Neuron (in vitro differentiated cells): ENCODE results near the gene NLRP5.
"Not testable (repeated sequence)": the region's sequence is repeated elsewhere in the genome, so short reads cannot be mapped to it uniquely, and the experiment has no call there.

Source experiments
- H2AFZ ChIP-seq: one replicate; pipeline ENCODE4 v1.6.1; 2013; ENCODE audit warnings: low read depth, mild to moderate bottlenecking, inconsistent platforms, low read length, moderate library complexity
- H3K27me3 ChIP-seq: one replicate; pipeline ENCODE4 v1.6.1; 2013; ENCODE audit warnings: low read length; ENCODE audit not compliant: insufficient read depth
- H3K36me3 ChIP-seq: one replicate; pipeline ENCODE4 v1.6.1; 2013; ENCODE audit warnings: low read length; ENCODE audit not compliant: insufficient read depth
- H3K4me1 ChIP-seq: one replicate; pipeline ENCODE4 v1.6.1; 2013; ENCODE audit warnings: low read length; ENCODE audit not compliant: insufficient read depth
- H3K4me3 ChIP-seq: 2 replicates; pipeline ENCODE4 v1.5.1; 2013; ENCODE audit warnings: mild to moderate bottlenecking, low read length, moderate library complexity
- H3K9me3 ChIP-seq: one replicate; pipeline ENCODE4 v1.6.1; 2013; ENCODE audit warnings: low read length

The NLRP5 gene

DNA sequence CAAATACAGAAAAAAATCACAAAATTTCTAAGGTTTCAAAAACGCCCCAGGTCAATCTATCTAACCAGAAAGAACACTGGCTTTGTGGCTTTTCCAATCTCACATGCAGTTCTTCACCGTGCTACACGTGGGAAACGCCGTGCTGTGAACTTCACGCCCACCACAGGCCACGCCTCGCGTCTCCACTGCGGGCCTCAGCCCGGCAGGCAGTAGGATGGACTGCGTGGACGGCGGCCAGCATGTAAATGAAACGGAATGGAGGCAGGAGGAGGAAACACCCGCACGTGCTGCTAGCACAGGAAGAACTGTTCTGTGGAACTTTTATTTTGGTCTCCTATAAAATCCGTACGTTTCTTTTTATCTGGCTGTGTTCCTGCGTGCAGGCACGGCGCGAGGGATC lies 110.7 kb downstream of the NLRP5 start:
- Histone ChIP-seq H3K27me3 (no peaks in the 10 kb centered on the region), H3K4me1 (no peaks in the 10 kb centered on the region), H2AFZ (no peak overlapping the region), H3K4me3 (no peak overlapping the region), H3K9me3 (peaks cover 77% of the 10 kb centered on the region), H3K36me3 (peaks cover 75% of the 10 kb centered on the region)

DNA sequence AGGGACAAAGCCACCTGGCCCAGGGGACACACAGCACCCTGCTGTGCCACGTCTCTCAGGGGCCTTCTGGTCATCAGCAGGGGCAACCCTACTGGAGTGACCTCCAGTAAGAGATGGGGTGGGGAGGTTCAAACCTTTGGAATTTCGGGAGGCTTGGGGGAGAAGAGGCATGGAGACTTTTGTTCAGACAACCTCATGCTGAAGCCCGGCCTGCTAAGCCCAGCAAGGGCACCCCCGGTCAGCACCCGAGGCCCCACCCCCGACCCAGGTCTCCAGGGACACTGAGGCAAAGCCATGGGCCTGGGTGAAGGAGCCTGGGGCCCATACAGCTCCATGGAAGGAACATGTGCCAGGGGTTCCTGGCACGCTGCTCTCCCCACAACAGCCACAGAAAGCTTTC lies 111.2 kb downstream of the NLRP5 start:
- Histone ChIP-seq H3K36me3 (peaks cover 80% of the 10 kb centered on the region), H3K4me1 (no peaks in the 10 kb centered on the region), H3K4me3 (no peak overlapping the region)

DNA sequence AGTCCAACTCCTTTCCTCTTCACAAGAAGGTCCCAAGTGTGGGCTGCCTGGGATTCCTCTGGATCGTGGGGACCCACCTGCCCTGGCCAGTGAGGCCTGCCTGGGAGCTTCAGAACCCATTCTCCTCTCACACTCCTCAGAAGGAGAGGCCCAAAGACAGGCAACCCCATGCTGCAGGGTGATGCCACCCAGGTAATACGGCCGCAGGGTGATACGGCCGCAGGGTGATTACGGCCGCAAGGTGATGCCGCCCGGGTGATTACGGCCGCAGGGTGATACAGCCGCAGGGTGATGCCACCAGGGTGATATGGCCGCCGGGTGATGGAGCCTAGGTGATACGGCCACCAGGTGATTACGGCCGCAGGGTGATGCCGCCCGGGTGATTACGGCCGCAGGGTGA lies 111.7 kb downstream of the NLRP5 start:
- not testable (repeated sequence) for H3K27me3 ChIP-seq, H3K4me1 ChIP-seq, H2AFZ ChIP-seq, H3K4me3 ChIP-seq
- Histone ChIP-seq H3K36me3 (peaks cover 81% of the 10 kb centered on the region), H3K9me3 (peaks cover 72% of the 10 kb centered on the region)

More for the DNA sequence above, 111.2 kb downstream of the NLRP5 start:
- no peaks in the 10 kb centered on the region for H3K27me3 ChIP-seq
- H2AFZ ChIP-seq = no peak overlapping the region
- peaks cover 74% of the 10 kb centered on the region for H3K9me3 ChIP-seq

DNA sequence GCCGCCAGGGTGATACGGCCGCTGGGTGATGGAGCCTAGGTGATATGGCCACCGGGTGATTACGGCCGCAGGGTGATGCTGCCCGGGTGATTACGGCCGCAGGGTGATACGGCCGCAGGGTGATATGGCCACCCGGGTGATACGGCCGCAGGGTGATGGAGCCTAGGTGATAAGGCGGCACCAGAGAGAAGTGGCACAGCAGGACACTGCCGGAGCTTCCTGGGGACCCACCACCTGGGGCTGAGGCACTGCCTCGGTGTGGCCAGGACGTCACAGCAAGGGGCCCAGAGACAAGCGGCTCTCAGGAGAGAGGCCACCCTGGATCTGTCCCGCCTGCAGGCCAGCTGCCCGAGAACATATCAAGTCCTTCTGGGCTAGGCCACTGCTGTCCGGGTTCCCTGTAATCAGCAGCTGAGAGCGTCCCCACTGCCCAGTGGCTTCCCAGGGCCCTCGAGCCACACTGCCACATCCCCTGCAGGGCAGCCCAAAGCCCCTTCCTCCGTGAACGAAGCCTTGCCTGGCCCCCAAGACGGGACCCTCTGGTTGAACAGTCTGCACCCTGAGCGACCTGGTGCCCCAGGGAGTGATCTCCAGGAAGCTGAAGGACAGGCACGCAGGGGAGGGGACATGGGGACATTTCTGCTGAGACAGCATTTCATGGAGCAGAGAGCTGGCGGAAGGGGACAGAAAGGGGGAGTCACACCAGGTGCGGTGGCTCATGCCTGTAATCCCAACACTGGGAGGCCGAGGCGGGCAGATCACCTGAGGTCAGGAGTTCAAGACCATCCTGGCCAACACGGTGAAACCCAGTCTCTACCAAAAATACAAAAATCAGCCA lies 112.4 kb downstream of the NLRP5 start:
- Histone ChIP-seq H3K9me3 (peaks cover 71% of the 10 kb centered on the region), H3K36me3 (peaks cover 78% of the 10 kb centered on the region), H3K27me3 (no peaks in the 10 kb centered on the region), H3K4me1 (no peaks in the 10 kb centered on the region), H2AFZ (no peak overlapping the region), H3K4me3 (no peak overlapping the region)

DNA sequence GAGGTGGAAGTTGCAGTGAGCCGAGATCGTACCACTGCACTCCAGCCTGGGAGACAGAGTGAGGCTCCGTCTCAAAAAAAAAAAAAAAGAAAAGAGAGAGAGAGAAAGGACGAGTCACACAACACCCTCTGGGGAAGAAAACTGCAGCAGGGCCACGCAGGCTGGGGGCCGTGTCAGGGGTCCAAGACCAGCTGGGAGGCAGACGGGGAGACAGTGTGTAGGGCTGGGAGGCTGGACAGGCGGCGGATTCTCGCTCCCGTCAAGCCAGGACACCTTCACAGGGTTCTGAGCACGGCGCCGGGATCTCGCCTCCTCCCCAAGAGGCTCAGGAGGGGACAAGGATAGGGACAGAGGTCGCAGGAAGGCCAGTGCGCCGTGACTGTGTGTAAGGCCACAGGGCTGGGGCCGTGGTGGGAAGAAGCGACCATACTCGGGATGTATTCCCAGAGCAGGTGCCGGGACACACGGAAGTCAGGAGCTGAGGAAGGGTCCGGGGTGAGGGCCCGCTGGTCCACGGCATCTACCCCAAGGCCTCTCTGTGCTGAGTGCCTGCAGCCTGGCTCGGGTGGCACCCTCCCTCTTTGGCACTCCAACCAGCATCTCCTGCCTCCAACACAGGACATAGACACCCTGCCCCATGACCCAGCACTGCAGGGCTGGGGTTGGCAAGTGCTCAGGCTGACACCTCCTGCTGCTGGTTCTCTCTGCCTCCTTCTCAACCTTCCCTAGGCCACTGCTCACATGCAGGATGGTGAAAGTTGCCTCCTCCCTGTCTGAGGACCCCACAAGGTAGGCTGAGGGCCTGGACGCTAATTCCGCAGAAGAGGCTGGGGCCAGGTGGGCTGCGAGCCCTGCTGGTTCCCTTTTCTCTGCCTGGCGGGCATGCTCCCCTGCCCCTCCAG lies 113.3 kb downstream of the NLRP5 start:
- Histone ChIP-seq H3K4me3 (no peak overlapping the region), H3K27me3 (no peaks in the 10 kb centered on the region), H2AFZ (no peak overlapping the region), H3K9me3 (peaks cover 71% of the 10 kb centered on the region), H3K4me1 (no peaks in the 10 kb centered on the region), H3K36me3 (peaks cover 74% of the 10 kb centered on the region)

DNA sequence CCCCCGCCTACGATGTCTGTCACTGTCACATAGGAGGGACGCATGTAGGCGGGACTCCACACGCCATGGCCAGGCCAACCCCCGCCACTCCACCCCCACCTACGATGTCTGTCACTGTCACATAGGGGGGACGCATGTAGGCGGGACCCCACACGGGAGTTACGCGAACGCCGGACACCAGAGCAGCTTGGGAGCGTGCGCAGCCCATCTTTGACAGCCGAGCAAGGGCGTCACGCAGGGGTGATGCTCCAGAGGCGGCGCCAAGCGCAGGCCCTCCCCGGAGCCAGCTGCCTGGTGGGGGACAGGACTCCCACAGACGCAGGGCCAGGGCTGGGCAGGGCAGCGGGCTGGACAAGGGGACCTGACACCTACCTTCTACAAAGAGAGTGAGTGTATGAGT lies 114.5 kb downstream of the NLRP5 start:
- H3K4me3 ChIP-seq = no peak overlapping the region

DNA sequence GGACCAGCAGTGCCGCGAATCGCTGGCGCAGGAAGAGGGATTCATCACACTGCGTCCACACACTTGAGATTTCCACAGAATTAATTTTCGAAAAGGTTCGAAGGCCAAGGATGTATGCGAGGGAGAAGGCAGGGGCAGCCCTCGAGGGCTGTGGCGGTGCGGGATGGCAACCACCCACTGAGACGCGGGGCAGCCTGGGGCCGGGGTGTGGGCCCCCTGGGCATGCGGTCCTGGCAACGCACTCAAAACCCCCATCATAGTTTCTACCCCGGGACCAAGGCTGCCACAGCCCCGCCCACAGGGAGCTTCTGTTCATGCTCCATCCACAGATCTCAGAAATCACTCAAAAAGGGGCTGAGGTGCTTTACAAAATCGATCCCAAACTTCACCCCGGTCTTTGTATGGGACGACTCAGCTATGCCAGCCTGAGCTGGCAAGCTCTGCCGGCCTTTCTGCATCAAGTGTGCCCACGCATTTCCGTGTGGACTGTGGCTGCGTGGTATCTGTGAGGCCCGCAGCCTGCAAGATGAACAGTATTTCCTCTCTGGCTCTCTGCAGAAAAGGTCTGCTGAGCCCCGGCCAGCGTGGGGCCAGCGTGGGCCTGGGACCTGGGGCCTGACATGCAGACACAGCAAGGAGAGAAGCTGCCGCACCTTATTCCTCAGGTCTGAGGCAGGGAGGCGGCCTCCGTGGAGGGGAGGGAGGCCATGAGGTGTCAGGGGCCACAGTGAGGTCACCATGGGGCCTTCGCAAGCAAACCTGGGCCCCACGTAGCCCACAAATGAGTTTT lies 115.4 kb downstream of the NLRP5 start:
- Histone ChIP-seq H3K36me3 (peaks cover 67% of the 10 kb centered on the region), H3K4me3 (no peak overlapping the region), H3K4me1 (no peaks in the 10 kb centered on the region), H2AFZ (no peak overlapping the region), H3K9me3 (peaks cover 65% of the 10 kb centered on the region), H3K27me3 (no peaks in the 10 kb centered on the region)

More for the DNA sequence above, 114.5 kb downstream of the NLRP5 start:
- Histone ChIP-seq H3K4me1 (no peaks in the 10 kb centered on the region), H2AFZ (no peak overlapping the region), H3K9me3 (peaks cover 66% of the 10 kb centered on the region), H3K27me3 (no peaks in the 10 kb centered on the region), H3K36me3 (peaks cover 64% of the 10 kb centered on the region)

DNA sequence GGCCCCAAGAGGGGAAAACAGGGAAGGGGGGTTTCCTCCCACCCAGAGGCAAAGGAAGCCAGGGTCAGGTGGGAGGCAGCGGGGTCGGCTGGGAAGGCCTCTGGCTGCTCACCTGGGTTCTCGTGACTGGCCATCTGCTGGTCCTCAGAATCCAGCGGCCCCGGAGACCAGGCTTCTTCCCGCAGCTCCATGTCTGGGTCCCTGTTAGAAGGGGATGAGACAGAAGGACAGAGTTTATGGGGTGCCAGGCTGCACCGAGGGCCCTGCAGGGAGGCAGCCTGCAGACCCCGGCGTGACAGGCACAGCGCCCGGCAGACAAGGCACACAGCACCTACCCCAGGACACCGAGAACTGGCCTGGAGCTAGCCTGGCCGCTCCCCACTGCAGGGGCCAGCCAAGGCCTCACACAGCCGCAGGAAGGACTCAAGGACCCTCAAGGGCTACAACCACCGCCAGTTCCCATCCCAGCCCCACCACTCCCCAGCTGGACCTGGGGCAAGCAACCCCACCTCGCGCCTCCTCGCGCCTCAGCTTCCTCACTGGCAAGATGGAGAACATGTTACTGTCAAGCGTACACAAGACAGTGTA lies 116.5 kb downstream of the NLRP5 start:
- Histone ChIP-seq H2AFZ (no peak overlapping the region), H3K36me3 (peaks cover 60% of the 10 kb centered on the region), H3K4me1 (no peaks in the 10 kb centered on the region), H3K9me3 (peaks cover 53% of the 10 kb centered on the region), H3K27me3 (no peaks in the 10 kb centered on the region), H3K4me3 (no peak overlapping the region)

DNA sequence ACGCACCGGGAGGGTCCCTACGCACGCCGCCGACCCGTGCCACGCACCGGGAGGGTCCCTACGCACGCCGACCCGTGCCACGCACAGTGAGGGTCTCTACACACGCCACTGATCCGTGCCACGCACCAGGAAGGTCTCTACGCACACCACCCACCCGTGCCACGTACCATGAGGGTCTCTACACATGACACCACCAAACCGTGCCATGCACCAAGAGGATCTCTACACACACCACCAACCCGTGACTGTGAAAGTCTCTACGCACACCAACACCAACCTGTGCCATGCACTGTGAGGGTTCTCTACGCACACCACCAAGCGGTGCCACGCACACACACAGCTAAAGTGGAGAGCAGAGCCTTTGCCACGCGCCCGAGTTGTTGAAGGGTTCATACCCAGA lies 117.8 kb downstream of the NLRP5 start:
- Histone ChIP-seq H3K27me3 (no peaks in the 10 kb centered on the region), H3K9me3 (peaks cover 44% of the 10 kb centered on the region), H3K36me3 (peaks cover 50% of the 10 kb centered on the region), H3K4me3 (no peak overlapping the region), H3K4me1 (no peaks in the 10 kb centered on the region), H2AFZ (no peak overlapping the region)

DNA sequence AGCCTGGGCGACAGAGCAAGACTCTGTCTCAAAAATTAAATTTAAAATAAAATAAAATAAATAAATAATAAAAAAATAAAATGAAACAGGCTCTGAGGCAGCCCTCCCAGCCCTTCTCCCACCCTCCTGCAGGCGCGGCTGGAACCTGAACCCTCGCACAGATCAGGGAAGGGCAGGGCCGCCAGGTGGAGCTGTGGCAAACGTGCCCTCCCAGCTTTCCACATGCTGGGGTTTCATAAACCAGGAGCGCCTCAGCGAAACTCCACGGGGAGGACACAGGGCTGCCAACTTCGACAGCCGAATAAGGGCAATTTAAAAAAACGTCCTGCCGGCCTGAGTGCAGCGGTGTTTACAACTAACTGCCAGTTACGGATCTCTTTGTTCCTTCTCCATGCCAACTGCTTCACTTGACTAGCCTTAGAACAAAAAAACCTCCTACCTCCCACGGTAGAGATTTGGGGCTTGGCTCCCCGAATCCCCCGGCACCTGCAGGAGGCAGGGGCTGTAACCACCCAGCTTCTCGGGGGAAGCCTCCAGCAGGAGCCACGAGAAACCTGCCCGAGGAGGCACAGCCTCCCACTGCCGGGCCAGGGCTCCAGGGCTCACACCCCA lies 118.6 kb downstream of the NLRP5 start:
- Histone ChIP-seq H3K4me3 (no peak overlapping the region), H2AFZ (no peak overlapping the region), H3K4me1 (peaks cover under 1% of the 10 kb centered on the region), H3K27me3 (no peaks in the 10 kb centered on the region), H3K36me3 (peaks cover 44% of the 10 kb centered on the region), H3K9me3 (peaks cover 37% of the 10 kb centered on the region)

DNA sequence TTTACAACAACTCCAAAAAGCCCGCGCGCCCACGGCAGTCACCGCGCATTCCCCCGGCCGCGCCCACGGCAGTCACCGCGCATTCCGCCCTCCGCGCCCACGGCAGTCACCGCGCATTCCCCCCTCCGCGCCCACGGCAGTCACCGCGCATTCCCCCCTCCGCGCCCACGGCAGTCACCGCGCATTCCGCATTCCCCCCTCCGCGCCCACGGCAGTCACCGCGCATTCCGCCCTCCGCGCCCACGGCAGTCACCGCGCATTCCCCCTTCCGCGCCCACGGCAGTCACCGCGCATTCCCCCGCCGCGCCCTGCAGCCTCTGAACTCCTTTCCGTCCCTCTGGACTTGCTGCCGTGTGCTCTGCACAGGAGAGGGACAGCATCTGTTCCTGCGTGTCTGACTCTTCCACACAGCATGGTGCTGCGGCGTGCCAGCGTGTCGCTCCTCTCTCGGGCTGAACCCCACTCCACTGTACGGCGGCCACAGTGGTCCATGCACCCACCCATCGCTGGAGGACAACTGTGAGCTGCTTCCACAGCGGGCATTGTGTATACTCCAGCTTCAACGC lies 119.3 kb downstream of the NLRP5 start:
- not testable (repeated sequence) for H2AFZ ChIP-seq
- peaks cover 31% of the 10 kb centered on the region for H3K9me3 ChIP-seq

DNA sequence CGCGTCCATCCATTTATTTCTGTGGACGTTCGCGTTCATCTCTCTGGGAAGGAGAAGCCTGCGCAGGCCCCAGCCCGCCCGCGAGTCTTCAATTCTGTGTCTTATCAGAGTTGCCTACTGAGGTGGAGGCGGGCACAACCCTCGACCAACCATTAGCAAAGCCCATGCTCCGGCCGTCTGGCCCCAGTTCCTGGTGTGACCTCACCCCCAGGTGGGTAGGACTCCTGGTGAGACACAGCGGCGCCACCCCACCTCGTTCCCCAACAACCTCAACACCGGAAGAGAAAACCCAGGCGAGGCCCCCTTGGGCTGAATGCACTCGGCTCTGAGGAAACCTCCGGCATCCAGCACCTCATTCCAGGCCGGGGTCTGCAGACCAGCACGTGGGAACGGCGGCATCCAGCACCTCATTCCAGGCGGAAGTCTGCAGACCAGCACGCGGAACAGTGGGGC lies 119.8 kb downstream of the NLRP5 start:
- H3K36me3 ChIP-seq = peaks cover 32% of the 10 kb centered on the region
- no peaks in the 10 kb centered on the region for H3K27me3 ChIP-seq
- H3K4me1 ChIP-seq = peaks cover 13% of the 10 kb centered on the region
- peaks cover 27% of the 10 kb centered on the region for H3K9me3 ChIP-seq
- H2AFZ ChIP-seq = no peak overlapping the region
- H3K4me3 ChIP-seq = no peak overlapping the region

More for the DNA sequence above, 119.3 kb downstream of the NLRP5 start:
- H3K36me3 ChIP-seq = peaks cover 37% of the 10 kb centered on the region
- not testable (repeated sequence) for H3K4me3 ChIP-seq, H3K27me3 ChIP-seq, H3K4me1 ChIP-seq
